SIG-M5 (cell line): ENCODE data around the gene TAGLN2.
"Not testable (repeated sequence)": the region's sequence is repeated elsewhere in the genome, so short reads cannot be mapped to it uniquely, and the experiment has no call there.

ENCODE experiments used
- DNase-seq: peaks from one replicate; lab custom pipeline; 2025; lab: John Stamatoyannopoulos, UW

Gene TAGLN2

GRCh38 chr1:159899634-159900033 is 25.7 kb downstream of the TAGLN2 start:
- DNase-seq: not testable (repeated sequence)

GRCh38 chr1:159898527-159898926 is 26.8 kb downstream of the TAGLN2 start:
- no peak for DNase-seq

GRCh38 chr1:159897962-159898361 is 27.3 kb downstream of the TAGLN2 start:
- DNase-seq: no peak

- no peak for DNase-seq
Measured at GRCh38 chr1:159896546-159896930, 28.8 kb downstream of the TAGLN2 start.

- no peak for DNase-seq
Measured at GRCh38 chr1:159895836-159896545, 29.3 kb downstream of the TAGLN2 start.

- DNase-seq: no peak
Measured at GRCh38 chr1:159895286-159895685, 30.0 kb downstream of the TAGLN2 start.

GRCh38 chr1:159892944-159893343 is 32.4 kb downstream of the TAGLN2 start:
- no peak for DNase-seq

- DNase-seq: no peak
Measured at GRCh38 chr1:159891275-159892157, 33.8 kb downstream of the TAGLN2 start.

GRCh38 chr1:159890390-159890789 is 34.9 kb downstream of the TAGLN2 start:
- DNase-seq: no peak

- DNase-seq: peak; percentile 48
Measured at GRCh38 chr1:159889821-159890252, 35.5 kb downstream of the TAGLN2 start.

GRCh38 chr1:159889202-159889601 is 36.1 kb downstream of the TAGLN2 start:
- DNase-seq: no peak

GRCh38 chr1:159884296-159884695 is 41.0 kb downstream of the TAGLN2 start:
- no peak for DNase-seq

GRCh38 chr1:159883134-159883533 is 42.2 kb downstream of the TAGLN2 start:
- DNase-seq: no peak

- DNase-seq: no peak
Measured at GRCh38 chr1:159882527-159882862, 42.8 kb downstream of the TAGLN2 start.

GRCh38 chr1:159881622-159882526 is 43.4 kb downstream of the TAGLN2 start:
- no peak for DNase-seq

- no peak for DNase-seq
Measured at GRCh38 chr1:159880430-159880829, 44.9 kb downstream of the TAGLN2 start.

- peak; percentile 90 for DNase-seq
Measured at GRCh38 chr1:159879977-159880376, 45.3 kb downstream of the TAGLN2 start.

- DNase-seq: no peak
Measured at GRCh38 chr1:159879136-159879535, 46.2 kb downstream of the TAGLN2 start.

GRCh38 chr1:159877695-159878444 is 47.4 kb downstream of the TAGLN2 start:
- DNase-seq: no peak

- no peak for DNase-seq
Measured at GRCh38 chr1:159873530-159874143, 51.7 kb downstream of the TAGLN2 start.

- DNase-seq: no peak
Measured at GRCh38 chr1:159872891-159873290, 52.4 kb downstream of the TAGLN2 start.
